OCI-M2 (cell line): ENCODE measurements around the gene CHST4.
"Not testable (repeated sequence)": the region's sequence is repeated elsewhere in the genome, so short reads cannot be mapped to it uniquely, and the experiment has no call there.

Experiments
- DNase-seq: peaks from one replicate; lab custom pipeline; 2025; ENCODE audit not compliant: unreplicated experiment; lab: John Stamatoyannopoulos, UW

Gene CHST4

GRCh38 chr16:71524566-71525553 lies 1.4 kb upstream of the CHST4 start:
- no peak for DNase-seq

- no peak for DNase-seq
Measured at GRCh38 chr16:71528257-71528656, 2.0 kb downstream of the CHST4 start.

GRCh38 chr16:71528863-71529262 lies 2.6 kb downstream of the CHST4 start:
- DNase-seq, result no peak

GRCh38 chr16:71532366-71532765 lies 6.1 kb downstream of the CHST4 start:
- DNase-seq, result no peak

GRCh38 chr16:71536752-71537499 lies 10.7 kb downstream of the CHST4 start:
- DNase-seq, result no peak

- DNase-seq, result no peak
Measured at GRCh38 chr16:71537643-71538042, 11.4 kb downstream of the CHST4 start.

- no peak for DNase-seq
Measured at GRCh38 chr16:71542377-71542776, 16.2 kb downstream of the CHST4 start.

- DNase-seq, result no peak
Measured at GRCh38 chr16:71547168-71547567, 20.9 kb downstream of the CHST4 start.

GRCh38 chr16:71552698-71553503 lies 26.7 kb downstream of the CHST4 start:
- no peak for DNase-seq

- DNase-seq, result no peak
Measured at GRCh38 chr16:71555230-71555891, 29.1 kb downstream of the CHST4 start.

GRCh38 chr16:71557299-71557698 lies 31.1 kb downstream of the CHST4 start:
- no peak for DNase-seq

- DNase-seq, result no peak
Measured at GRCh38 chr16:71557954-71558582, 31.8 kb downstream of the CHST4 start.

GRCh38 chr16:71559855-71560254 lies 33.6 kb downstream of the CHST4 start:
- DNase-seq, result no peak

- not testable (repeated sequence) for DNase-seq
Measured at GRCh38 chr16:71561886-71562285, 35.7 kb downstream of the CHST4 start.

GRCh38 chr16:71562552-71562951 lies 36.3 kb downstream of the CHST4 start:
- DNase-seq, result no peak

- DNase-seq, result no peak
Measured at GRCh38 chr16:71564335-71564967, 38.2 kb downstream of the CHST4 start.

GRCh38 chr16:71565812-71566700 lies 39.8 kb downstream of the CHST4 start:
- no peak for DNase-seq

- no peak for DNase-seq
Measured at GRCh38 chr16:71567931-71568330, 41.7 kb downstream of the CHST4 start.

- DNase-seq, result no peak
Measured at GRCh38 chr16:71568551-71568950, 42.3 kb downstream of the CHST4 start.
